Sigmoid colon (tissue), 7 donors: Measurements from ENCODE around the gene SCG5. TPM values are rescaled to one million over a fixed set of nuclear protein-coding genes. Genes with fewer than 3 reads are reported as not detected.
"Not testable (repeated sequence)": the region's sequence is repeated elsewhere in the genome, so short reads cannot be mapped to it uniquely, and the experiment has no call there.

Experiments used
- DNase-seq: peaks from one replicate; pipeline ENCODE4 v3.0.0-alpha.2; 2019
- H3K27ac ChIP-seq, 4 donors: fragments of 200-600 bp; sonication (generic); one replicate each; pipeline ENCODE4 v1.5.1; 2016 to 2019; ENCODE audit warnings: mild to moderate bottlenecking in 1 of 4
- H3K27me3 ChIP-seq, 3 donors: fragments of 200-600 bp; sonication (generic); one replicate each; pipeline ENCODE4 v1.5.1; 2019; ENCODE audit warnings: mild to moderate bottlenecking in 1 of 3
- H3K36me3 ChIP-seq, 4 donors: fragments of 200-600 bp; sonication (generic); one replicate each; pipeline ENCODE4 v1.5.1; 2016 to 2019
- H3K4me1 ChIP-seq, 4 donors: fragments of 200-600 bp; sonication (generic); one replicate each; pipeline ENCODE4 v1.5.1; 2017 to 2019
- H3K4me3 ChIP-seq, 4 donors: fragments of 200-600 bp; sonication (generic); one replicate each; pipeline ENCODE4 v1.5.1; 2017 to 2019; ENCODE audit warnings: mild to moderate bottlenecking in 2 of 4, moderate library complexity in 1 of 4
- H3K9me3 ChIP-seq, 4 donors: fragments of 200-600 bp in 3 of 4; sonication (generic) in 3 of 4; one replicate each; pipeline versions ENCODE4 v1.5.1 to v1.6.1; 2013 to 2019
- EP300 ChIP-seq, 4 donors: sonication (generic); formaldehyde crosslinking; IDR thresholded peaks; one replicate each; pipeline ENCODE4 v1.6.1; 2017; ENCODE audit warnings: antibody characterized with exemption in 4 of 4
- POLR2AphosphoS5 ChIP-seq, 4 donors: sonication (generic); formaldehyde crosslinking; IDR thresholded peaks; one replicate each; pipeline ENCODE4 v1.6.1; 2017; ENCODE audit warnings: antibody characterized with exemption in 4 of 4
- WGBS, 2 donors: extraction: QIAGEN DNeasy Blood & Tissue Kit; methylation state at CpG; one replicate each; pipeline ENCODE4 v1.1.7; 2013; 5-methylcytosine and 5-hydroxymethylcytosine counted together
- intact Hi-C: fragments of 100-400 bp; cut with DNase I; formaldehyde crosslinking; loops from one replicate; pipeline ENCODE4 v1.15.1; 2023
- polyA plus RNA-seq, 3 donors: library from polyadenylated mRNA; stranded (reverse); fragments of 200-250 nt; gene quantifications; one replicate each; pipeline ENCODE4 v1.2.3, GENCODE V29; 2013
- total RNA-seq, 4 donors: library from RNA; depleted of rRNA; stranded (reverse); fragments of >200 nt; gene quantifications; one replicate each; pipeline ENCODE4 v1.1.0, GENCODE V29; 2016
- donor health status: healthy with polysubstance abuse.
- donor health status: Bipolar disorder and iron deficiency.
- donor health status: healthy.

Gene SCG5, protein sequence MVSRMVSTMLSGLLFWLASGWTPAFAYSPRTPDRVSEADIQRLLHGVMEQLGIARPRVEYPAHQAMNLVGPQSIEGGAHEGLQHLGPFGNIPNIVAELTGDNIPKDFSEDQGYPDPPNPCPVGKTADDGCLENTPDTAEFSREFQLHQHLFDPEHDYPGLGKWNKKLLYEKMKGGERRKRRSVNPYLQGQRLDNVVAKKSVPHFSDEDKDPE
- total RNA-seq (1 to 10 TPM; 2.2 to 10.0 (median 3.7) TPM), polyA plus RNA-seq (1 to 10 TPM; 2.8 to 5.7 (median 3.0) TPM)

DNA sequence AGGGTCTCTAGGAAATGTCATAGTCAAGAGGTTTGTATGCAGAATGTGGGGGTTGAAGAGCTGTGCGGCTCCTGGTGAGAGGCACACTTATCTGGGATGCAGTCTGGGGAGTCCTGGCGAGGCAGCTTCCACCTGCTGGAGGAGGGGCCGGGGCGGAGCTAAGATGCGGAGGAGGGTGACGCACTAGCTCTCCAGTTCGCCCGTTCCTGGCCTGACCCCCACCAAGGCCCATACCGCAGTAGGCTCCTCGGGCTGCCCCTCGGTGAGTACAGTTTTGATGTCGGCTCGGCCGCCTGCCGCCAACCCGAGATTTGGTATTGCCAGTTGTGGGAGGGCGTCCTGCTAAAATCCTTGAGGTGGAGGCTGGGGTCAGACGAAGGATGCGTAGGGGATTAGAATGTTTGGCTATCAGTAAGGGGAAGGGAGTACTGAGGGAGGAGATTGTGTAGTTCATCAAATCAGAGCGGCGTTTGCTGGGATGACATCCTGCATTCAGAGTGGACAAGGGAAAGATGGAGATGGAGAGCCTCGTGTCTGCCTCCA, at the start of gene SCG5:
TSS of gene SCG5 (plus strand) at position 194 of the 543 bp plus-strand sequence. CDS start 1,883 bp downstream, outside the sequence.
- no peak for DNase-seq
- Histone ChIP-seq H3K4me3 (peak within 1 kb of the TSS in 1 of 4 donors; percentile 4), H3K27ac (no peak within 1 kb of the TSS), H3K36me3 (no peaks in the 10 kb centered on the region), H3K27me3 (peaks cover 0 to 32% (median 0%) of the 10 kb centered on the region in 3 donors), H3K9me3 (no peaks in the 10 kb centered on the region), H3K4me1 (no peaks in the 10 kb centered on the region)
- TF ChIP-seq POLR2AphosphoS5 (IDR thresholded peaks at IDR 0.05) = no peak
- intact Hi-C loops = no loop called here
- whole genome bisulfite sequencing, 2 donors = 14 to 33% methylated on average over 22 of the region's 22 CpGs

GRCh38 chr15:32593151-32593550, 48.4 kb upstream of the SCG5 start, which contains the start of gene GOLGA8N:
GOLGA8N (plus strand) TSS chr15:32593456.
- H3K4me1 ChIP-seq, H3K36me3 ChIP-seq, H3K9me3 ChIP-seq, H3K27ac ChIP-seq, intact Hi-C loops, H3K4me3 ChIP-seq, DNase-seq, H3K27me3 ChIP-seq: not testable (repeated sequence)
- WGBS, 2 donors = 81% methylated on average over 6 of the region's 8 CpGs; no CpG with 5 or more reads in 1 of the 2 donors

DNA sequence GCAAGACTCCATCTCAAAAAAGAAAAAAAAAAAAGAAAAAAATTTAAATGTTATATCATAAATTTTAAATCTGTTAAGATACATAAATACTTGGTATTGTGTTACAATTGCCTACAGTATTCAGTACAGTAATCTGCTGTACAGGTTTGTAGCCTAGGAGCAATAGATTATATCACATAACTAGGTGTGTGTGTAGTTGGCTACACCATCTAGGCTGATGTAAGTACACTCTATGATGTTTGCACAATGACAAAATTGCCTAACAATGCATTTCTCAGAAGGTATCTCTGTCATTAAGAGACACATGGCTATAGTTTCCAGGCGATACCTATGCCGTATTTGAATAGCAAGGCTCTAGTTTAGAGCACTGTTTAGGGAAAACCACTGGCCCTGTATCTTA, 32.0 kb upstream of the SCG5 start:
- DNase-seq, H3K9me3 ChIP-seq, H3K27me3 ChIP-seq, H3K36me3 ChIP-seq, H3K27ac ChIP-seq, H3K4me3 ChIP-seq, intact Hi-C loops, H3K4me1 ChIP-seq: not testable (repeated sequence)
- 68 to 76% methylated on average over 2 of the region's 2 CpGs for WGBS, 2 donors

GRCh38 chr15:32610719-32611118, 30.8 kb upstream of the SCG5 start:
- H3K36me3 ChIP-seq, H3K4me3 ChIP-seq, H3K9me3 ChIP-seq, DNase-seq, H3K4me1 ChIP-seq, intact Hi-C loops, H3K27ac ChIP-seq, H3K27me3 ChIP-seq: not testable (repeated sequence)
- 1 to 3% methylated on average over 2 of the region's 3 CpGs for WGBS, 2 donors

DNA sequence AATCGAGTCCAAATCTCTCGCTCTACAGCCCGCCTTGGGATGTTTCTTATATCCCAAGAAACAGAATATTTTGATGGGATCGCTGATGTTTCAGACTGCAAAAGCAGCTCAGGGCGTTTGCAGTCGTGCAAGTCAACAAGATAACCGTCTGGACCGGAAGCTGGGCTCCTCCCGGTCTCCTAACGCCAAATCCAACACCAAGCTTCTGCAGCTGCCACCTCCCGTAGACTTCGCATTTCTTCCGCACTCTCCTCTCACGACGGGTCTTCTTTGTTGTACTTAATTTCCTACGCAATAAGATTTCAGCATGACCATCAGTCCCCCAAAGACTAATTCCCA, 26.8 kb upstream of the SCG5 start:
- H3K27ac ChIP-seq = peak overlapping the region; percentile 73 to 81 (median 74)
- peak; percentile 74 for DNase-seq
- H3K9me3 ChIP-seq, H3K27me3 ChIP-seq, H3K36me3 ChIP-seq, intact Hi-C loops: not testable (repeated sequence)
- peaks cover 0 to 10% (median 8%) of the 10 kb centered on the region in 4 donors for H3K4me1 ChIP-seq
- 0% methylated on average over 11 of the region's 16 CpGs for WGBS, 2 donors
- peak overlapping the region; percentile 30 to 53 (median 48) for H3K4me3 ChIP-seq

DNA sequence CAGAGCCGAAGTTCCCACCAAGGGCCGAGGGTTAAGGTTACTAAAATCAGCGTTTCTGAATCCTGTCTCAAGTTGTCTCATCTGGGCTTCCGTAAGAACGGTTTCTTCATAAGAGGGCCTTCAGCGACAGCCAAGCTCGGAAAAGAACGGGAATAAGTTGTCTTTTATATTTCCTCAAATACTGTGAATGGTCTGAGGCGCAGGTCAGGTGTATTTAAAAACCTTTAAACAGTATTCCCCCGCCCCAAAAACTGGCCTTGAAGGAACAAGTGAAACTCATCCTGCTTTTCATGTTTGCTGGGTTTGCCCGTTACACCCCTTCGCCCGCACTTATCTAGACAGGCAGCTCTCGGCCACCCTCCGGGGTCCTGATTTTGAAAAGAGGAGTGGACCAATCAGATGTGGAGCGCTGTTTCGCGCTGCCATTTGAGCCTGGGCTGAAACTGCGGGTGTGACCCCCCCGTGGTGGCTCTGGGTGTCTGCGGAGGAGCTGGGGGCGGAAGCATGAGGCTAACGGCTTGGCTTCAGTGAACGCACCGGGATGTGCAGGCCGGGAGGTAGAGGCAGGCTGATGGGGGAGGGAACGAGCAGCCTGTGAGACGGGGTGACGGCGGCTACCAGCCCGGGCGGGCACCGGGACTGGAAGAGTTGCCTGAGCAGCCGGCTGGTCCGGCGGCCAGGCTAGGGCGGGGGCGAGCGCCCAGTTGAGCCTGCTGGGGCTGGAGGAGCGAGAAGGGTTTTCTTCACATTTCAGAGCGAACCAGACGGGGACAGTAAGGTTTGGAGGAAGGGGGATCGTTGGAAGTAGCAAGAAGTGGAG, 26.2 kb upstream of the SCG5 start, which contains the start of gene ARHGAP11A:
TSS of gene ARHGAP11A (plus strand) at position 454 of the 820 bp plus-strand sequence. CDS start 708 bp downstream, outside the sequence.
- peak in 2 of 4 donors; percentile 38 to 57 for TF ChIP-seq POLR2AphosphoS5 (IDR thresholded peaks at IDR 0.05)
- H3K27me3 ChIP-seq, H3K36me3 ChIP-seq, H3K9me3 ChIP-seq, intact Hi-C loops: not testable (repeated sequence)
- Histone ChIP-seq H3K27ac (peak within 1 kb of the TSS; percentile 73 to 81 (median 74)), H3K4me1 (peaks cover 0 to 10% (median 8%) of the 10 kb centered on the region in 4 donors), H3K4me3 (peak within 1 kb of the TSS; percentile 30 to 53 (median 48))
- DNase-seq = peak; percentile 81
- WGBS, 2 donors = 0% methylated on average over 31 to 33 of the region's 43 CpGs

GRCh38 chr15:32615871-32616426, 25.6 kb upstream of the SCG5 start:
- H3K27ac ChIP-seq = peak overlapping the region in 1 of 4 donors; percentile 81
- intact Hi-C loops, H3K36me3 ChIP-seq, DNase-seq, H3K27me3 ChIP-seq, H3K9me3 ChIP-seq: not testable (repeated sequence)
- H3K4me3 ChIP-seq = peak overlapping the region; percentile 30 to 53 (median 48)
- H3K4me1 ChIP-seq = peaks cover 0 to 10% (median 8%) of the 10 kb centered on the region in 4 donors
- 0 to 1% methylated on average over 18 to 19 of the region's 24 CpGs for WGBS, 2 donors

DNA sequence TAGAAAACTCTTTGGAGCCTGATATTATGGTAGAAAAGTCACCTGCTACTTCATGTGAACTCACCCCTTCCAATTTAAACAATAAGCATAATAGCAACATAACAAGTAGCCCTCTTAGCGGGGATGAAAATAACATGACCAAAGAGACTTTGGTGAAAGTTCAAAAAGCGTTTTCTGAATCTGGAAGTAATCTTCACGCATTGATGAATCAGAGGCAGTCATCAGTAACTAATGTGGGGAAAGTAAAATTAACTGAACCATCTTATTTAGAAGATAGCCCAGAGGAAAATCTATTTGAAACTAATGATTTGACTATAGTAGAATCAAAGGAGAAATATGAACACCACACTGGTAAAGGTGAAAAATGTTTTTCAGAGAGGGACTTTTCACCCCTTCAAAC, 5.1 kb upstream of the SCG5 start:
- Histone ChIP-seq H3K27ac (no peak overlapping the region), H3K4me1 (no peaks in the 10 kb centered on the region), H3K36me3 (no peaks in the 10 kb centered on the region), H3K27me3 (peaks cover 0 to 10% (median 0%) of the 10 kb centered on the region in 3 donors), H3K9me3 (no peaks in the 10 kb centered on the region), H3K4me3 (no peak overlapping the region)
- intact Hi-C loops = no loop called here
- no peak for DNase-seq
- no peak for TF ChIP-seq POLR2AphosphoS5 (IDR thresholded peaks at IDR 0.05)
- TF ChIP-seq EP300 (IDR thresholded peaks at IDR 0.05) = no peak
- 88 to 94% methylated on average over 3 of the region's 3 CpGs for WGBS, 2 donors
